GM13977 (cell line): ENCODE results near the gene FUT1.
"Not testable (repeated sequence)": the region's sequence is repeated elsewhere in the genome, so short reads cannot be mapped to it uniquely, and the experiment has no call there.

Experiments
- DNase-seq: peaks from one replicate; pipeline ENCODE4 v3.0.0; 2012; ENCODE audit warnings: low spot score
- CTCF ChIP-seq: IDR thresholded peaks from 2 replicates; pipeline ENCODE4 v1.5.1; 2012; ENCODE audit warnings: mild to moderate bottlenecking, control low read depth; ENCODE audit not compliant: insufficient read depth; ENCODE audit errors: extremely low read depth, missing control alignments
- in situ Hi-C: fragments of 300-500 bp; cut with MboI; formaldehyde crosslinking; loops from one replicate; pipeline ENCODE4 v1.12.0; 2022; ENCODE audit warnings: low sequenced_read_pairs, low pct_unique_long_range_greater_than_20kb, mixed read lengths, inconsistent platforms; ENCODE audit not compliant: unreplicated experiment

The FUT1 gene

GRCh38 chr19:48768994-48769713, 16.7 kb upstream of the FUT1 start:
- in situ Hi-C loops, result no loop called here
- DNase-seq, result no peak
- no peak for TF ChIP-seq CTCF

- DNase-seq, in situ Hi-C loops: not testable (repeated sequence)
Observed at GRCh38 chr19:48768171-48768753, 15.8 kb upstream of the FUT1 start.

- DNase-seq, in situ Hi-C loops: not testable (repeated sequence)
Observed at GRCh38 chr19:48765816-48766215, 13.4 kb upstream of the FUT1 start.

GRCh38 chr19:48760504-48761205, 8.2 kb upstream of the FUT1 start:
- no peak for TF ChIP-seq CTCF
- DNase-seq, result no peak
- in situ Hi-C loops, result no loop called here

GRCh38 chr19:48757741-48758144, 5.3 kb upstream of the FUT1 start:
- DNase-seq, result no peak
- TF ChIP-seq CTCF, result no peak
- in situ Hi-C loops, result no loop called here

- no peak for DNase-seq
- in situ Hi-C loops, result no loop called here
- TF ChIP-seq CTCF, result no peak
Observed at GRCh38 chr19:48757089-48757675, 4.7 kb upstream of the FUT1 start.

GRCh38 chr19:48756686-48757085, 4.2 kb upstream of the FUT1 start:
- no peak for TF ChIP-seq CTCF
- in situ Hi-C loops, result no loop called here

More at GRCh38 chr19:48756686-48757085, 4.2 kb upstream of the FUT1 start:
- no peak for DNase-seq
